Activated T-helper 2 cell treated with anti-CD3 and anti-CD28 coated beads, Interferon-gamma antibody, Interleukin-2, Interleukin-4, amounts not matched to agents 10 μg/mL and 5 μg/mL and 100 μg/mL, durations not matched to agents 14 hours and 24 hours and 36 hours (primary cell): ENCODE results near the gene ZNF385A. TPM values are rescaled to one million over a fixed set of nuclear protein-coding genes. Genes with fewer than 3 reads are reported as not detected.

Source experiments
- DNase-seq: peaks from one replicate; pipeline ENCODE4 v3.0.0; 2021; ENCODE audit warnings: low spot score
- H3K27ac Mint-ChIP-seq: one replicate; pipeline ENCODE4 v1.8.0; 2021; ENCODE audit warnings: mixed read lengths
- H3K27me3 Mint-ChIP-seq: one replicate; pipeline ENCODE4 v1.8.0; 2021; ENCODE audit warnings: low read depth, mixed read lengths
- H3K36me3 Mint-ChIP-seq: one replicate; pipeline ENCODE4 v1.8.0; 2021; ENCODE audit warnings: low read depth, mixed read lengths
- H3K4me1 Mint-ChIP-seq: one replicate; pipeline ENCODE4 v1.8.0; 2021; ENCODE audit warnings: low read depth, mixed read lengths
- H3K4me3 Mint-ChIP-seq: one replicate; pipeline ENCODE4 v1.8.0; 2021; ENCODE audit warnings: low read depth, mild to moderate bottlenecking, moderate library complexity, mixed read lengths
- H3K9me3 Mint-ChIP-seq: one replicate; pipeline ENCODE4 v1.8.0; 2021; ENCODE audit warnings: mixed read lengths
- intact Hi-C: fragments of 100-400 bp; cut with micrococcal nuclease; formaldehyde crosslinking; loops from one replicate; pipeline ENCODE4 v1.15.1; 2023
- total RNA-seq: library from RNA; stranded (reverse); gene quantifications from 2 replicates; pipeline ENCODE4 v1.2.3, GENCODE V29; 2022

Gene ZNF385A
- total RNA-seq, 1 donor from 2014 or later = 0.78 TPM

GRCh38 chr12:54421175-54421878 is 36.8 kb upstream of the ZNF385A start:
- peak overlapping the region; percentile 7 for H3K27ac Mint-ChIP-seq
- intact Hi-C loops = no loop called here
- DNase-seq = no peak
- H3K9me3 Mint-ChIP-seq = no peaks in the 10 kb centered on the region
- H3K4me3 Mint-ChIP-seq = peak overlapping the region; percentile 6
- peaks cover 26% of the 10 kb centered on the region for H3K4me1 Mint-ChIP-seq
- no peaks in the 10 kb centered on the region for H3K36me3 Mint-ChIP-seq
- H3K27me3 Mint-ChIP-seq = peaks cover 38% of the 10 kb centered on the region

GRCh38 chr12:54420766-54421144 is 36.2 kb upstream of the ZNF385A start:
- no peak overlapping the region for H3K27ac Mint-ChIP-seq
- no peaks in the 10 kb centered on the region for H3K36me3 Mint-ChIP-seq
- intact Hi-C loops = no loop called here
- peaks cover 32% of the 10 kb centered on the region for H3K27me3 Mint-ChIP-seq
- no peaks in the 10 kb centered on the region for H3K9me3 Mint-ChIP-seq
- H3K4me3 Mint-ChIP-seq = peak overlapping the region; percentile 68
- no peak for DNase-seq
- peaks cover 29% of the 10 kb centered on the region for H3K4me1 Mint-ChIP-seq

GRCh38 chr12:54419088-54419887 is 34.8 kb upstream of the ZNF385A start, which contains the start of gene ITGA5:
ITGA5 (minus strand) TSS chr12:54419266; CDS start chr12:54419198, 68 bp downstream.
- Mint-ChIP-seq H3K4me1 (peaks cover 35% of the 10 kb centered on the region), H3K9me3 (no peaks in the 10 kb centered on the region), H3K27ac (peak within 1 kb of the TSS; percentile 85), H3K36me3 (no peaks in the 10 kb centered on the region), H3K27me3 (peaks cover 23% of the 10 kb centered on the region), H3K4me3 (peak within 1 kb of the TSS; percentile 94)
- intact Hi-C loops = no loop called here
- DNase-seq = no peak

- H3K36me3 Mint-ChIP-seq = no peaks in the 10 kb centered on the region
- no peaks in the 10 kb centered on the region for H3K9me3 Mint-ChIP-seq
- peak overlapping the region; percentile 85 for H3K27ac Mint-ChIP-seq
- intact Hi-C loops = no loop called here
- peaks cover 40% of the 10 kb centered on the region for H3K4me1 Mint-ChIP-seq
- no peak for DNase-seq
- peaks cover 23% of the 10 kb centered on the region for H3K27me3 Mint-ChIP-seq
- peak overlapping the region; percentile 94 for H3K4me3 Mint-ChIP-seq
Observed at GRCh38 chr12:54418441-54419087, 34.0 kb upstream of the ZNF385A start.

GRCh38 chr12:54417712-54418440 is 33.3 kb upstream of the ZNF385A start:
- H3K36me3 Mint-ChIP-seq = no peaks in the 10 kb centered on the region
- H3K9me3 Mint-ChIP-seq = no peaks in the 10 kb centered on the region
- peaks cover 42% of the 10 kb centered on the region for H3K4me1 Mint-ChIP-seq
- H3K27ac Mint-ChIP-seq = peak overlapping the region; percentile 85
- H3K4me3 Mint-ChIP-seq = peak overlapping the region; percentile 94
- intact Hi-C loops = no loop called here
- peaks cover 18% of the 10 kb centered on the region for H3K27me3 Mint-ChIP-seq
- no peak for DNase-seq

GRCh38 chr12:54416687-54417603 is 32.4 kb upstream of the ZNF385A start:
- Mint-ChIP-seq H3K27ac (peak overlapping the region; percentile 85), H3K36me3 (peaks cover 3% of the 10 kb centered on the region), H3K27me3 (peaks cover 10% of the 10 kb centered on the region), H3K4me3 (peak overlapping the region; percentile 94), H3K4me1 (peaks cover 48% of the 10 kb centered on the region), H3K9me3 (no peaks in the 10 kb centered on the region)
- intact Hi-C loops = no loop called here
- no peak for DNase-seq

- no peaks in the 10 kb centered on the region for H3K9me3 Mint-ChIP-seq
- no peak for DNase-seq
- H3K4me3 Mint-ChIP-seq = no peak overlapping the region
- H3K27ac Mint-ChIP-seq = peak overlapping the region; percentile 82
- intact Hi-C loops = no loop called here
- peaks cover 7% of the 10 kb centered on the region for H3K36me3 Mint-ChIP-seq
- no peaks in the 10 kb centered on the region for H3K27me3 Mint-ChIP-seq
- peaks cover 54% of the 10 kb centered on the region for H3K4me1 Mint-ChIP-seq
Observed at GRCh38 chr12:54415221-54415929, 30.8 kb upstream of the ZNF385A start.

- DNase-seq = peak; percentile 71
- peak overlapping the region; percentile 96 for H3K27ac Mint-ChIP-seq
- no peaks in the 10 kb centered on the region for H3K9me3 Mint-ChIP-seq
- no peaks in the 10 kb centered on the region for H3K27me3 Mint-ChIP-seq
- peaks cover 54% of the 10 kb centered on the region for H3K4me1 Mint-ChIP-seq
- peaks cover 12% of the 10 kb centered on the region for H3K36me3 Mint-ChIP-seq
- peak overlapping the region; percentile 83 for H3K4me3 Mint-ChIP-seq
- intact Hi-C loops = loop anchor here (2.0 to 5.0 kb wide), 2 partner anchors 25 to 84 kb away; partner anchors contain the start of gene NCKAP1L
Observed at GRCh38 chr12:54413284-54414190, 29.0 kb upstream of the ZNF385A start.

GRCh38 chr12:54412786-54413185 is 28.3 kb upstream of the ZNF385A start:
- no peak for DNase-seq
- Mint-ChIP-seq H3K27ac (peak overlapping the region; percentile 96), H3K36me3 (peaks cover 18% of the 10 kb centered on the region), H3K9me3 (no peaks in the 10 kb centered on the region), H3K4me1 (peaks cover 53% of the 10 kb centered on the region), H3K4me3 (peak overlapping the region; percentile 83), H3K27me3 (no peaks in the 10 kb centered on the region)
- intact Hi-C loops = loop anchor here (2.0 to 5.0 kb wide), 2 partner anchors 26 to 85 kb away; partner anchors contain the start of gene NCKAP1L

GRCh38 chr12:54412348-54412747 is 27.8 kb upstream of the ZNF385A start:
- intact Hi-C loops = loop anchor here (2.0 to 5.0 kb wide), 2 partner anchors 26 to 85 kb away; partner anchors contain the start of gene NCKAP1L
- DNase-seq = no peak
- H3K36me3 Mint-ChIP-seq = peaks cover 22% of the 10 kb centered on the region
- H3K4me1 Mint-ChIP-seq = peaks cover 52% of the 10 kb centered on the region
- H3K4me3 Mint-ChIP-seq = peak overlapping the region; percentile 83
- peak overlapping the region; percentile 96 for H3K27ac Mint-ChIP-seq
- no peaks in the 10 kb centered on the region for H3K9me3 Mint-ChIP-seq
- no peaks in the 10 kb centered on the region for H3K27me3 Mint-ChIP-seq
